Astrocyte of the hippocampus (primary cell): ENCODE data around the gene HDAC3.

Source experiments
- DNase-seq: peaks from one replicate; pipeline ENCODE4 v3.0.0; 2011; ENCODE audit warnings: low read depth, low spot score

Gene HDAC3

GRCh38 chr5:141636413-141637122, at the start of gene HDAC3, which contains the start of gene RELL2:
TSS of gene HDAC3 (minus strand) at chr5:141636849. CDS start at chr5:141636790, 59 bp downstream.
TSS of gene RELL2 (plus strand) at chr5:141636997. CDS start at chr5:141638226, 1,229 bp downstream.
- peak; percentile 97 for DNase-seq

GRCh38 chr5:141685591-141685990, 48.9 kb upstream of the HDAC3 start:
- no peak for DNase-seq

GRCh38 chr5:141683596-141684141, 47.0 kb upstream of the HDAC3 start:
- DNase-seq = no peak

- DNase-seq = peak; percentile 94
Measured at GRCh38 chr5:141681695-141682641, 45.3 kb upstream of the HDAC3 start, which contains the start of gene ARAP3. TSS of gene ARAP3 (minus strand) at chr5:141682230. CDS start at chr5:141680486, 1,744 bp downstream.

GRCh38 chr5:141681295-141681694, 44.6 kb upstream of the HDAC3 start:
- DNase-seq = no peak

GRCh38 chr5:141680751-141681201, 44.1 kb upstream of the HDAC3 start:
- peak; percentile 61 for DNase-seq

- no peak for DNase-seq
Measured at GRCh38 chr5:141680178-141680577, 43.5 kb upstream of the HDAC3 start.

GRCh38 chr5:141677415-141677814, 40.8 kb upstream of the HDAC3 start:
- DNase-seq = no peak

- no peak for DNase-seq
Measured at GRCh38 chr5:141675672-141676071, 39.0 kb upstream of the HDAC3 start.

GRCh38 chr5:141674747-141675146, 38.1 kb upstream of the HDAC3 start:
- DNase-seq = no peak

GRCh38 chr5:141672841-141673813, 36.5 kb upstream of the HDAC3 start:
- peak; percentile 78 for DNase-seq

GRCh38 chr5:141672071-141672840, 35.6 kb upstream of the HDAC3 start:
- DNase-seq = no peak

GRCh38 chr5:141669520-141669919, 32.9 kb upstream of the HDAC3 start:
- DNase-seq = no peak

GRCh38 chr5:141668601-141669265, 32.1 kb upstream of the HDAC3 start:
- no peak for DNase-seq

GRCh38 chr5:141665995-141666940, 29.6 kb upstream of the HDAC3 start:
- no peak for DNase-seq

GRCh38 chr5:141664733-141665461, 28.2 kb upstream of the HDAC3 start:
- peak; percentile 85 for DNase-seq

- no peak for DNase-seq
Measured at GRCh38 chr5:141663506-141663905, 26.9 kb upstream of the HDAC3 start.

- DNase-seq = no peak
Measured at GRCh38 chr5:141662028-141662427, 25.4 kb upstream of the HDAC3 start.
